Measurements from ENCODE around the gene MICALL2.

GRCh38 chr7:1396195-1396594, 63.1 kb downstream of the MICALL2 start:
- no peak for TF ChIP-seq CTCF (IDR thresholded peaks at IDR 0.05)
- no peak for TF ChIP-seq POLR2A (IDR thresholded peaks at IDR 0.05)

All from upper lobe of left lung (tissue), 4 donors.